Inflammatory macrophage treated with lipopolysaccharide for 4 hours (primary cell): ENCODE measurements around the gene CDK6.
A peak's percentile ranks its signal among the peaks of the same experiment; 100 is the strongest.

Source experiments
- DNase-seq: peaks from one replicate; pipeline ENCODE4 v3.0.0-alpha.2; 2020

The CDK6 gene

GRCh38 chr7:92843781-92844180, 7.4 kb upstream of the CDK6 start:
- DNase-seq: no peak

- no peak for DNase-seq
Measured at GRCh38 chr7:92843034-92843760, 6.8 kb upstream of the CDK6 start.

- DNase-seq: no peak
Measured at GRCh38 chr7:92841192-92841591, 4.8 kb upstream of the CDK6 start.

GRCh38 chr7:92840316-92840715, 3.9 kb upstream of the CDK6 start:
- no peak for DNase-seq

GRCh38 chr7:92839901-92840300, 3.5 kb upstream of the CDK6 start:
- no peak for DNase-seq

- DNase-seq: no peak
Measured at GRCh38 chr7:92838934-92839333, 2.6 kb upstream of the CDK6 start.

- no peak for DNase-seq
Measured at GRCh38 chr7:92837000-92837749, 802 bp upstream of the CDK6 start.

GRCh38 chr7:92835851-92836488, 403 bp downstream of the CDK6 start:
- DNase-seq: peak; percentile 57

GRCh38 chr7:92835261-92835850, 1.0 kb downstream of the CDK6 start:
- DNase-seq: peak; percentile 75

- no peak for DNase-seq
Measured at GRCh38 chr7:92834507-92835260, 1.7 kb downstream of the CDK6 start.

GRCh38 chr7:92833766-92834506, 2.4 kb downstream of the CDK6 start:
- peak; percentile 73 for DNase-seq

- peak; percentile 77 for DNase-seq
Measured at GRCh38 chr7:92833024-92833765, 3.2 kb downstream of the CDK6 start.

- no peak for DNase-seq
Measured at GRCh38 chr7:92832534-92833023, 3.8 kb downstream of the CDK6 start.

GRCh38 chr7:92831716-92832533, 4.4 kb downstream of the CDK6 start:
- DNase-seq: peak; percentile 91

- peak; percentile 89 for DNase-seq
Measured at GRCh38 chr7:92830532-92831110, 5.8 kb downstream of the CDK6 start.

GRCh38 chr7:92830027-92830426, 6.3 kb downstream of the CDK6 start:
- DNase-seq: no peak

- DNase-seq: peak; percentile 54
Measured at GRCh38 chr7:92827464-92828120, 8.8 kb downstream of the CDK6 start.

- no peak for DNase-seq
Measured at GRCh38 chr7:92826258-92826938, 10.0 kb downstream of the CDK6 start.
